ENCODE results near the gene GAPVD1. TPM values are rescaled to one million over a fixed set of nuclear protein-coding genes. Genes with fewer than 3 reads are reported as not detected.

The GAPVD1 gene
- total and polyA plus RNA-seq, 2 of the 8 experiments (the other 6 are each of a cell fraction or from before 2014, with no cell fraction given), result 5.5 to 40.5 TPM

DNA sequence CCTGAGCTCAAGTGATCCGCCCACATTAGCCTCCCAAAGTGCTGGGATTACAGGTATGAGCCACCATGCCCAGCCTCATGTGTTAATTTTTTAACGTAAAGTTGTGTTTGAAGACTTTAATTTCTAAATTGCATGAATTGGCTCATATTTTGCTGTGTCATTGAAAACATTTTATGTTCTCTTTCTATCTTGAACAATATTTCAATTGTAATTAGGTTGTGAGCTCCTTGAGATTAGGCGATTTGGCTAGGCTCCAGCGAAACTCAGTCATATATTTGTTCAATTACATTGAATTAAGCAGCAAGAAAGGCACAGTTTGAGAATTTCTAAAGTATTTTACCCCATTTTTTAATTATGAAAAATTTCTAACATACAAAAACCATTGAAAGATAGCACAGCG is 34.0 kb downstream of the GAPVD1 start:
- H4K20me1 ChIP-seq (replicated peaks in 1 of 2; ENCODE audit: control insufficient read depth in 1 of 2, insufficient read depth in 2 of 2, low read length in 2 of 2), result no peaks in the 10 kb centered on the region
- no peaks in the 10 kb centered on the region for H3K9me3 ChIP-seq (ENCODE audit: insufficient read depth in 2 of 2, low read depth in 1 of 2, low read length in 1 of 2)
- H2BK20ac ChIP-seq (ENCODE audit: low read length), result no peak overlapping the region
- H3K4ac ChIP-seq (replicated peaks; ENCODE audit: insufficient read length, low read depth, low read length), result no peak overlapping the region
- H4K5ac ChIP-seq (ENCODE audit: insufficient read length, low read depth, low read length), result no peak overlapping the region
- H4K8ac ChIP-seq (ENCODE audit: extremely low read depth, insufficient read depth, low read length), result no peak overlapping the region
- peaks cover 0 to 3% (median 0%) of the 10 kb centered on the region in 4 experiments; a peak in 2 of 8 replicates for H3K36me3 ChIP-seq (ENCODE audit: control insufficient read depth in 2 of 4, insufficient read depth in 4 of 4, low read length in 3 of 4)
- H3K23me2 ChIP-seq (ENCODE audit: low read depth, low read length), result no peaks in the 10 kb centered on the region; the same call in 1 of the 2 replicates
- no peak overlapping the region for H3K14ac ChIP-seq (ENCODE audit: insufficient read length)
- no peak overlapping the region for H3K9ac ChIP-seq (replicated peaks in 1 of 4; ENCODE audit: extremely low read depth in 1 of 4, low read depth in 3 of 4, low read length in 3 of 4)
- H3K56ac ChIP-seq (replicated peaks; ENCODE audit: insufficient read length, low read depth, low read length), result no peak overlapping the region
- H3K4me3 ChIP-seq (ENCODE audit: extremely low read depth in 1 of 4, insufficient read depth in 2 of 4, low read depth in 3 of 4, low read length in 4 of 4), result no peak overlapping the region
- H2BK120ac ChIP-seq (replicated peaks; ENCODE audit: low read depth, low read length), result no peak overlapping the region
- CTCF ChIA-PET (ENCODE audit: partially characterized antibody), result interaction anchor here (0.5 to 1.1 kb wide), 3 partner anchors 23 to 269 kb away, joined by 3 to 5 read pairs (median 4); no protein-coding TSS in a partner anchor
- DNase-seq (ENCODE audit: low read depth in 1 of 2, low spot score in 2 of 2), result no peak
- H2AK5ac ChIP-seq (ENCODE audit: low read depth, low read length), result no peak overlapping the region
- H3K4me1 ChIP-seq (replicated peaks in 1 of 4; ENCODE audit: control insufficient read depth in 3 of 4, insufficient read depth in 4 of 4, low read length in 3 of 4), result no peaks in the 10 kb centered on the region
- no peak overlapping the region for H2BK5ac ChIP-seq (ENCODE audit: low read depth, low read length)
- H3K27ac ChIP-seq (ENCODE audit: low read depth, low read length), result no peak overlapping the region
- H3K4me2 ChIP-seq (ENCODE audit: insufficient read depth in 1 of 2, low read depth in 2 of 2, low read length in 2 of 2), result no peak overlapping the region
- H4K91ac ChIP-seq (replicated peaks; ENCODE audit: insufficient read length, low read length), result no peak overlapping the region
- H2BK12ac ChIP-seq (ENCODE audit: low read depth, low read length), result no peak overlapping the region
- FAIRE-seq, result no peak
- WGBS, 2 experiments (ENCODE audit: extremely low coverage in 1 of 2, insufficient coverage in 1 of 2, insufficient read length in 1 of 2, insufficient replicate concordance in 2 of 2, low coverage in 1 of 2, low lambda C conversion rate in 2 of 2, missing lambda C conversion rate in 1 of 2), result 95% methylated on average over 5 of the region's 5 CpGs; no CpG with 5 or more reads in 1 of the 2 experiments
- no peak overlapping the region for H2AFZ ChIP-seq (ENCODE audit: low read length)
- H3K23ac ChIP-seq (ENCODE audit: insufficient read length), result no peak overlapping the region
- H2BK15ac ChIP-seq (ENCODE audit: low read length), result no peak overlapping the region
- POLR2A ChIA-PET (ENCODE audit: partially characterized antibody), result interaction anchor here (0.5 to 1.0 kb wide), 2 partner anchors 42 to 64 kb away, joined by 3 read pairs; no protein-coding TSS in a partner anchor
- peaks cover 0 to 9% of the 10 kb centered on the region in 2 experiments; a peak in 1 of 4 replicates for H3K79me2 ChIP-seq (ENCODE audit: control insufficient read depth in 1 of 2, insufficient read depth in 2 of 2, low read length in 2 of 2)
- H3K79me1 ChIP-seq (ENCODE audit: low read depth, low read length), result peaks cover 2% of the 10 kb centered on the region; the same call in 1 of the 2 replicates
- no peak overlapping the region for H3K18ac ChIP-seq (ENCODE audit: extremely low read depth, low read length)
- H3K27me3 ChIP-seq (replicated peaks in 1 of 4; ENCODE audit: control insufficient read depth in 3 of 4, extremely low read depth in 1 of 4, insufficient read depth in 3 of 4, low read length in 3 of 4), result no peaks in the 10 kb centered on the region
- TF ChIP-seq CBX8 (IDR thresholded peaks at IDR 0.05; ENCODE audit: borderline replicate concordance, low read depth, low read length) (no peak), KDM5A (IDR thresholded peaks at IDR 0.05; ENCODE audit: low read length) (no peak), SUZ12 (IDR thresholded peaks at IDR 0.05; ENCODE audit: low read length) (no peak), PHF8 (conservative IDR thresholded peaks at IDR 0.05; ENCODE audit: low read depth, low read length) (no peak), SP4 (IDR thresholded peaks at IDR 0.05; ENCODE audit: low read length) (no peak), SAP30 (IDR thresholded peaks at IDR 0.05; ENCODE audit: insufficient read depth, insufficient replicate concordance, low read length) (no peak), RAD21 (IDR thresholded peaks at IDR 0.05 in 1 of 2, conservative IDR thresholded peaks at IDR 0.05 in 1 of 2; ENCODE audit: low read depth in 2 of 2, low read length in 2 of 2) (no peak), EZH2 (IDR thresholded peaks at IDR 0.05; ENCODE audit: low read depth, low read length, severe bottlenecking) (no peak)
- TF ChIP-seq, protein P1, sequence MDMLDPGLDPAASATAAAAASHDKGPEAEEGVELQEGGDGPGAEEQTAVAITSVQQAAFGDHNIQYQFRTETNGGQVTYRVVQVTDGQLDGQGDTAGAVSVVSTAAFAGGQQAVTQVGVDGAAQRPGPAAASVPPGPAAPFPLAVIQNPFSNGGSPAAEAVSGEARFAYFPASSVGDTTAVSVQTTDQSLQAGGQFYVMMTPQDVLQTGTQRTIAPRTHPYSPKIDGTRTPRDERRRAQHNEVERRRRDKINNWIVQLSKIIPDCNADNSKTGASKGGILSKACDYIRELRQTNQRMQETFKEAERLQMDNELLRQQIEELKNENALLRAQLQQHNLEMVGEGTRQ (IDR thresholded peaks at IDR 0.05; ENCODE audit: low read length), result no peak
- TF ChIP-seq, protein P2, sequence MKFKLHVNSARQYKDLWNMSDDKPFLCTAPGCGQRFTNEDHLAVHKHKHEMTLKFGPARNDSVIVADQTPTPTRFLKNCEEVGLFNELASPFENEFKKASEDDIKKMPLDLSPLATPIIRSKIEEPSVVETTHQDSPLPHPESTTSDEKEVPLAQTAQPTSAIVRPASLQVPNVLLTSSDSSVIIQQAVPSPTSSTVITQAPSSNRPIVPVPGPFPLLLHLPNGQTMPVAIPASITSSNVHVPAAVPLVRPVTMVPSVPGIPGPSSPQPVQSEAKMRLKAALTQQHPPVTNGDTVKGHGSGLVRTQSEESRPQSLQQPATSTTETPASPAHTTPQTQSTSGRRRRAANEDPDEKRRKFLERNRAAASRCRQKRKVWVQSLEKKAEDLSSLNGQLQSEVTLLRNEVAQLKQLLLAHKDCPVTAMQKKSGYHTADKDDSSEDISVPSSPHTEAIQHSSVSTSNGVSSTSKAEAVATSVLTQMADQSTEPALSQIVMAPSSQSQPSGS (IDR thresholded peaks at IDR 0.05; ENCODE audit: low read length), result no peak
